HepG2 (cell line): ENCODE measurements around the gene PRXL2B. TPM values are rescaled to one million over a fixed set of nuclear protein-coding genes. Genes with fewer than 3 reads are reported as not detected.

Experiments
- AKAP8 ChIP-seq: sonication (generic); formaldehyde crosslinking; IDR thresholded peaks from 2 replicates; pipeline ENCODE4 v1.5.1; 2020; ENCODE audit warnings: mild to moderate bottlenecking, missing genetic modification reagents
- DMTF1 ChIP-seq: sonication (generic); formaldehyde crosslinking; IDR thresholded peaks from 2 replicates; pipeline ENCODE4 v1.4.0; 2020; ENCODE audit warnings: mild to moderate bottlenecking, missing genetic modification reagents
- E2F2 ChIP-seq: sonication (generic); formaldehyde crosslinking; IDR thresholded peaks from 2 replicates; pipeline ENCODE4 v1.4.0; 2020; ENCODE audit warnings: missing genetic modification reagents, borderline replicate concordance
- EEA1 ChIP-seq: sonication (generic); formaldehyde crosslinking; IDR thresholded peaks from 2 replicates; pipeline ENCODE4 v1.5.1; 2020; ENCODE audit warnings: mild to moderate bottlenecking, missing genetic modification reagents, borderline replicate concordance
- FOXM1 ChIP-seq: sonication (generic); formaldehyde crosslinking; IDR thresholded peaks from 2 replicates; pipeline ENCODE4 v1.5.0; 2020; ENCODE audit warnings: missing genetic modification reagents
- HDAC6 ChIP-seq: fragments of 200-600 bp; sonication (generic); IDR thresholded peaks from 2 replicates; pipeline ENCODE4 v1.7.0; 2017; ENCODE audit warnings: mild to moderate bottlenecking, antibody characterized with exemption, low read length, low read depth
- HMG20A ChIP-seq: IDR thresholded peaks from 2 replicates; pipeline ENCODE4 v1.6.1; 2016; ENCODE audit warnings: borderline replicate concordance
- LCORL ChIP-seq, 2 experiments: fragments of 450-650 bp in 1 of 2; sonication (generic) in 1 of 2; formaldehyde crosslinking in 1 of 2; IDR thresholded peaks; 2 replicates each; pipeline versions ENCODE4 v1.5.0 to v1.6.1; 2017 to 2020; ENCODE audit warnings: antibody characterized with exemption in 1 of 2, missing genetic modification reagents in 1 of 2
- RCOR2 ChIP-seq: IDR thresholded peaks from 2 replicates; pipeline ENCODE4 v1.6.1; 2016; ENCODE audit warnings: missing biosample characterization, missing genetic modification reagents
- SRY ChIP-seq: sonication (generic); formaldehyde crosslinking; IDR thresholded peaks from 2 replicates; pipeline ENCODE4 v1.8.0; 2022; ENCODE audit warnings: mild to moderate bottlenecking, missing genetic modification reagents
- ZFP36L2 ChIP-seq: sonication (generic); formaldehyde crosslinking; IDR thresholded peaks from 2 replicates; pipeline ENCODE4 v1.4.0; 2020; ENCODE audit warnings: missing genetic modification reagents
- ZNF230 ChIP-seq: sonication (generic); formaldehyde crosslinking; IDR thresholded peaks from 2 replicates; pipeline ENCODE4 v1.4.0; 2020; ENCODE audit warnings: mild to moderate bottlenecking, missing genetic modification reagents
- ZNF484 ChIP-seq: sonication (generic); formaldehyde crosslinking; IDR thresholded peaks from 2 replicates; pipeline ENCODE4 v1.5.1; 2020; ENCODE audit warnings: mild to moderate bottlenecking, low read depth, missing genetic modification reagents, borderline replicate concordance
- ZNF567 ChIP-seq: sonication (generic); formaldehyde crosslinking; IDR thresholded peaks from 2 replicates; pipeline ENCODE4 v1.8.1; 2023; ENCODE audit warnings: mild to moderate bottlenecking, missing genetic modification reagents, borderline replicate concordance
- ZNF639 ChIP-seq: conservative IDR thresholded peaks from 2 replicates; pipeline ENCODE4 v1.6.1; 2018; ENCODE audit warnings: missing genetic modification reagents
- ZNF761 ChIP-seq: sonication (generic); formaldehyde crosslinking; conservative IDR thresholded peaks from 2 replicates; pipeline ENCODE4 v1.4.0; 2020; ENCODE audit warnings: mild to moderate bottlenecking, missing genetic modification reagents
- ZNF850 ChIP-seq: sonication (generic); formaldehyde crosslinking; conservative IDR thresholded peaks from 2 replicates; pipeline ENCODE4 v1.9.0; 2021; ENCODE audit warnings: mild to moderate bottlenecking, missing genetic modification reagents
- polyA plus RNA-seq, 8 experiments: library from polyadenylated mRNA; depleted of rRNA in 3 of 8; stranded (reverse) in 7 of 8; unstranded in 1 of 8; fragments of >200 nt; fragmentation: Illumina TruSeq in 4 of 8; extraction: Trizol in 4 of 8; gene quantifications; 2 replicates each; pipeline versions ENCODE4 v1.2.1 to v1.2.3, GENCODE V29; 2011 to 2016; ENCODE audit warnings: low read depth in 4 of 8, missing spikeins in 1 of 8, mixed read lengths in 1 of 8; ENCODE audit not compliant: insufficient read depth in 1 of 8
- total RNA-seq, 5 experiments: library from RNA; depleted of rRNA; stranded (reverse); fragments of >200 nt; fragmentation: Illumina TruSeq; extraction: Trizol; gene quantifications; 2 replicates each; pipeline ENCODE4 v1.2.3, GENCODE V29; 2016; ENCODE audit warnings: low read depth in 1 of 5
- TF ChIP-seq, protein P1 (sequence below): sonication (generic); formaldehyde crosslinking; IDR thresholded peaks from 2 replicates; pipeline ENCODE4 v1.9.0; 2021; ENCODE audit warnings: missing genetic modification reagents, borderline replicate concordance

The PRXL2B gene
- total and polyA plus RNA-seq, 2 of the 13 experiments (the other 11 are each of a cell fraction or from before 2014, with no cell fraction given), result 16.8 to 22.1 TPM

DNA sequence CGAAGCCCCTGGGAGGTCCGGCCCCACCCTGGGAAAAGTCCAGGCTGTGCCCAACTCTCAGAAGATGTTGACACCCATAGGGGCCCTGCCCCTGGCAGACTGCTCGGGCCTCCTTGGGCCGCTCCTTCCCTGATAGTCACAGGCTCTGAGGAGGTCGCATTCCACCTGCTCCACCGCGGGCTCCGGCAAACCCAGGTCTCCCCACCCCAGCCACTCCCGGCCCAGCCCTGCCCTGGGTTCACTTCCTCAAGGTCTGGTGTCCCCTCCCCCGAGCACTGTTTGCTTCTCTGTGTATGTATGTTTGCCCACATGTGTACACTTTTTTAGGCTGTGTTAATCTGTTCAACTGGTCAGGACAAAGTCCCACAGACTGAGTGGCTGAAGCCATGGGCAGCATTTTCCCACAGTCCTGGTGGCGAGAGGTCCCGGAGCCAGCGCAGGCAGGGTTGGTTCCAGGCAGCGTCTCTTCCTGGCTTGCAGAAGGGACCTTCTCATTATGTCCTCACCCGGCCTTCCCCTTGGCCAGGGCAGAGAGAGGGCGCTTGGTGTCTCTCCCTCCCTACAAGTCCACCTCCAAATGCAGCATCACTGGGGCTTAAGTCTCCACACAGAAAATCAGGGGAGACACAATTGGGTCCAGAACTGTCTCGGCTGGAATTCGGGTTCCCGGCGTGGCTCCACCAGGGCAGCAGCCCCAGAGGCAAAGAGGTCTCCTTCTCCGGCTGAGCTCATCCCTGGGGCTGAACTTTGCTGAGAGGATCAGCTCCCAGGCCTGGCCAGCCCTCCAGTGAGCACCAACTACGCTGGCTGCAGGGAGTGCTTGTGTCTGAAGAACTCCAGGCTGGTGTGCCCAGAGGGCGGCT is 10.5 kb upstream of the PRXL2B start (continued):
- TF ChIP-seq, protein P1, sequence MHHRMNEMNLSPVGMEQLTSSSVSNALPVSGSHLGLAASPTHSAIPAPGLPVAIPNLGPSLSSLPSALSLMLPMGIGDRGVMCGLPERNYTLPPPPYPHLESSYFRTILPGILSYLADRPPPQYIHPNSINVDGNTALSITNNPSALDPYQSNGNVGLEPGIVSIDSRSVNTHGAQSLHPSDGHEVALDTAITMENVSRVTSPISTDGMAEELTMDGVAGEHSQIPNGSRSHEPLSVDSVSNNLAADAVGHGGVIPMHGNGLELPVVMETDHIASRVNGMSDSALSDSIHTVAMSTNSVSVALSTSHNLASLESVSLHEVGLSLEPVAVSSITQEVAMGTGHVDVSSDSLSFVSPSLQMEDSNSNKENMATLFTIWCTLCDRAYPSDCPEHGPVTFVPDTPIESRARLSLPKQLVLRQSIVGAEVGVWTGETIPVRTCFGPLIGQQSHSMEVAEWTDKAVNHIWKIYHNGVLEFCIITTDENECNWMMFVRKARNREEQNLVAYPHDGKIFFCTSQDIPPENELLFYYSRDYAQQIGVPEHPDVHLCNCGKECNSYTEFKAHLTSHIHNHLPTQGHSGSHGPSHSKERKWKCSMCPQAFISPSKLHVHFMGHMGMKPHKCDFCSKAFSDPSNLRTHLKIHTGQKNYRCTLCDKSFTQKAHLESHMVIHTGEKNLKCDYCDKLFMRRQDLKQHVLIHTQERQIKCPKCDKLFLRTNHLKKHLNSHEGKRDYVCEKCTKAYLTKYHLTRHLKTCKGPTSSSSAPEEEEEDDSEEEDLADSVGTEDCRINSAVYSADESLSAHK (CRISPR knock-in tag), result no peak
- TF ChIP-seq ZNF484 (CRISPR knock-in tag), result no peak
- TF ChIP-seq LCORL (IDR thresholded peaks at IDR 0.05), result no peak
- TF ChIP-seq LCORL (CRISPR knock-in tag; IDR thresholded peaks at IDR 0.05), result peak; percentile 98
- TF ChIP-seq AKAP8 (CRISPR knock-in tag), result no peak; the same call in 1 of the 2 replicates
- no peak for TF ChIP-seq E2F2 (CRISPR knock-in tag)
- no peak for TF ChIP-seq EEA1
- peak; percentile 72; the same call in 1 of the 2 replicates for TF ChIP-seq HMG20A
- no peak for TF ChIP-seq ZNF567 (CRISPR knock-in tag)
- no peak for TF ChIP-seq ZNF850 (CRISPR knock-in tag)
- peak; percentile 34; the same call in 1 of the 2 replicates for TF ChIP-seq RCOR2
- no peak for TF ChIP-seq ZNF761 (CRISPR knock-in tag)
- no peak for TF ChIP-seq ZNF230 (CRISPR knock-in tag)
- no peak for TF ChIP-seq ZFP36L2 (CRISPR knock-in tag)
- TF ChIP-seq SRY (CRISPR knock-in tag), result peak; percentile 43; the same call in 1 of the 2 replicates
- no peak for TF ChIP-seq DMTF1
- TF ChIP-seq HDAC6, result no peak
- TF ChIP-seq ZNF639, result no peak
- no peak for TF ChIP-seq FOXM1 (CRISPR knock-in tag)
